Spleen (tissue), 7 donors: ENCODE results near the gene SGO2.

ENCODE experiments used
- POLR2A ChIP-seq, 3 donors: fragments of 450-650 bp; IDR thresholded peaks; one replicate each; pipeline ENCODE4 v1.5.1; 2017; ENCODE audit warnings: antibody characterized with exemption in 3 of 3, mild to moderate bottlenecking in 1 of 3
- POLR2AphosphoS5 ChIP-seq, 3 donors: sonication (generic); formaldehyde crosslinking; IDR thresholded peaks; one replicate each; pipeline ENCODE4 v1.5.1; 2017; ENCODE audit warnings: antibody characterized with exemption in 3 of 3
- TF ChIP-seq, protein P1 (sequence below), 11 experiments: fragments of 200-600 bp in 7 of 11; fragments of 450-650 bp in 4 of 11; sonication (generic) in 4 of 11; IDR thresholded peaks in 8 of 11; conservative IDR thresholded peaks in 3 of 11; 1 replicate in 7 of 11; 2 replicates in 4 of 11; pipeline versions ENCODE4 v1.4.0 to v1.8.0; 2016 to 2021; ENCODE audit warnings: antibody characterized with exemption in 11 of 11, inconsistent platforms in 4 of 11, mild to moderate bottlenecking in 1 of 11
- donor health status: DM: no; HTN: no; CAD: no; lungs with moderate emphysema.
- donor health status: DM: no; HTN: no; CAD: no.
- donor health status: DM: no; HTN: no; CAD: no.

DNA sequence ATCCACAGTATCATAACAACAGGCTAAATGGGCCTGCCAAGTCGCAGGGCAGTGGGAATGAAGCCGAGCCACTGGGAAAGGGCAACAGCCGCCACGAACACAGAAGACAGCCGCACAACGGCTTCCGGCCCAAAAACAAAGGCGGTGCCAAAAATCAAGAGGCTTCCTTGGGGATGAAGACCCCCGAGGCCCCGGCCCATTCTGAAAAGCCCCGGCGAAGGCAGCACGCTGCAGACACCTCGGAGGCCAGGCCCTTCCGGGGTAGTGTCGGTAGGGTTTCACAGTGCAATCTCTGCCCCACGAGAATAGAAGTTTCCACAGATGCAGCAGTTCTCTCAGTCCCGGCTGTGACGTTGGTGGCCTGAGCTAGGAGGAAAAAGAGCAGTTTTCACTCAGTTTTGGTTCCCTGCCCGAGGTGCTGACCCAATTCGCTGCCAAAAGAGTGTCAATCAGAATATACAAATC, 48.3 kb upstream of the SGO2 start:
- TF ChIP-seq, protein P1, sequence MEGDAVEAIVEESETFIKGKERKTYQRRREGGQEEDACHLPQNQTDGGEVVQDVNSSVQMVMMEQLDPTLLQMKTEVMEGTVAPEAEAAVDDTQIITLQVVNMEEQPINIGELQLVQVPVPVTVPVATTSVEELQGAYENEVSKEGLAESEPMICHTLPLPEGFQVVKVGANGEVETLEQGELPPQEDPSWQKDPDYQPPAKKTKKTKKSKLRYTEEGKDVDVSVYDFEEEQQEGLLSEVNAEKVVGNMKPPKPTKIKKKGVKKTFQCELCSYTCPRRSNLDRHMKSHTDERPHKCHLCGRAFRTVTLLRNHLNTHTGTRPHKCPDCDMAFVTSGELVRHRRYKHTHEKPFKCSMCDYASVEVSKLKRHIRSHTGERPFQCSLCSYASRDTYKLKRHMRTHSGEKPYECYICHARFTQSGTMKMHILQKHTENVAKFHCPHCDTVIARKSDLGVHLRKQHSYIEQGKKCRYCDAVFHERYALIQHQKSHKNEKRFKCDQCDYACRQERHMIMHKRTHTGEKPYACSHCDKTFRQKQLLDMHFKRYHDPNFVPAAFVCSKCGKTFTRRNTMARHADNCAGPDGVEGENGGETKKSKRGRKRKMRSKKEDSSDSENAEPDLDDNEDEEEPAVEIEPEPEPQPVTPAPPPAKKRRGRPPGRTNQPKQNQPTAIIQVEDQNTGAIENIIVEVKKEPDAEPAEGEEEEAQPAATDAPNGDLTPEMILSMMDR (IDR thresholded peaks at IDR 0.05 in 8 of 11, conservative IDR thresholded peaks at IDR 0.05 in 3 of 11), result no peak
- TF ChIP-seq POLR2A (IDR thresholded peaks at IDR 0.05) (no peak), POLR2AphosphoS5 (IDR thresholded peaks at IDR 0.05) (peak in 2 of 3 donors; percentile 24 to 48)
